Liver (tissue), 3 donors: ENCODE data around the gene TRIM7.

Experiments used
- ATF3 ChIP-seq: IDR thresholded peaks from 2 replicates; pipeline ENCODE4 v1.6.1; 2016; ENCODE audit warnings: antibody characterized with exemption
- EGR1 ChIP-seq, 2 donors: IDR thresholded peaks; 2 replicates each; pipeline ENCODE4 v1.6.1; 2016 to 2018; ENCODE audit warnings: antibody characterized with exemption in 2 of 2, low read depth in 2 of 2
- GABPA ChIP-seq, 2 donors: IDR thresholded peaks in 1 of 2; conservative IDR thresholded peaks in 1 of 2; 2 replicates each; pipeline ENCODE4 v1.6.1; 2016; ENCODE audit warnings: antibody characterized with exemption in 2 of 2, mild to moderate bottlenecking in 1 of 2, moderate library complexity in 1 of 2
- HNF4A ChIP-seq, 2 donors: conservative IDR thresholded peaks; 2 replicates each; pipeline ENCODE4 v1.6.1; 2016; ENCODE audit warnings: antibody characterized with exemption in 2 of 2, mild to moderate bottlenecking in 2 of 2
- HNF4G ChIP-seq: IDR thresholded peaks from 2 replicates; pipeline ENCODE4 v1.6.1; 2016; ENCODE audit warnings: antibody characterized with exemption
- JUND ChIP-seq, 2 donors: IDR thresholded peaks; 2 replicates each; pipeline ENCODE4 v1.6.1; 2016; ENCODE audit warnings: antibody characterized with exemption in 2 of 2
- RAD21 ChIP-seq, 2 donors: IDR thresholded peaks; 2 replicates each; pipeline ENCODE4 v1.6.1; 2016; ENCODE audit warnings: antibody characterized with exemption in 2 of 2, mild to moderate bottlenecking in 2 of 2
- REST ChIP-seq: IDR thresholded peaks from 2 replicates; pipeline ENCODE4 v1.6.1; 2016; ENCODE audit warnings: antibody characterized with exemption, mild to moderate bottlenecking
- SP1 ChIP-seq: IDR thresholded peaks from 2 replicates; pipeline ENCODE4 v1.6.1; 2018; ENCODE audit warnings: antibody characterized with exemption, mild to moderate bottlenecking
- TAF1 ChIP-seq: conservative IDR thresholded peaks from 2 replicates; pipeline ENCODE4 v1.6.1; 2016; ENCODE audit warnings: antibody characterized with exemption, mild to moderate bottlenecking
- YY1 ChIP-seq: IDR thresholded peaks from 2 replicates; pipeline ENCODE4 v1.6.1; 2016; ENCODE audit warnings: antibody characterized with exemption, mild to moderate bottlenecking
- TF ChIP-seq, protein P1 (sequence below): fragments of 150-350 bp; IDR thresholded peaks from 2 replicates; pipeline ENCODE4 v1.5.1; 2017; ENCODE audit warnings: improper control_type of control experiment, low read depth, low read length; ENCODE audit not compliant: missing input control
- TF ChIP-seq, protein P2 (sequence below): IDR thresholded peaks from 2 replicates; pipeline ENCODE4 v1.6.1; 2016; ENCODE audit warnings: antibody characterized with exemption
- TF ChIP-seq, protein P3 (sequence below): IDR thresholded peaks from 2 replicates; pipeline ENCODE4 v1.6.1; 2016; ENCODE audit warnings: antibody characterized with exemption
- donor health status: healthy.
- donor health status: healthy.

DNA sequence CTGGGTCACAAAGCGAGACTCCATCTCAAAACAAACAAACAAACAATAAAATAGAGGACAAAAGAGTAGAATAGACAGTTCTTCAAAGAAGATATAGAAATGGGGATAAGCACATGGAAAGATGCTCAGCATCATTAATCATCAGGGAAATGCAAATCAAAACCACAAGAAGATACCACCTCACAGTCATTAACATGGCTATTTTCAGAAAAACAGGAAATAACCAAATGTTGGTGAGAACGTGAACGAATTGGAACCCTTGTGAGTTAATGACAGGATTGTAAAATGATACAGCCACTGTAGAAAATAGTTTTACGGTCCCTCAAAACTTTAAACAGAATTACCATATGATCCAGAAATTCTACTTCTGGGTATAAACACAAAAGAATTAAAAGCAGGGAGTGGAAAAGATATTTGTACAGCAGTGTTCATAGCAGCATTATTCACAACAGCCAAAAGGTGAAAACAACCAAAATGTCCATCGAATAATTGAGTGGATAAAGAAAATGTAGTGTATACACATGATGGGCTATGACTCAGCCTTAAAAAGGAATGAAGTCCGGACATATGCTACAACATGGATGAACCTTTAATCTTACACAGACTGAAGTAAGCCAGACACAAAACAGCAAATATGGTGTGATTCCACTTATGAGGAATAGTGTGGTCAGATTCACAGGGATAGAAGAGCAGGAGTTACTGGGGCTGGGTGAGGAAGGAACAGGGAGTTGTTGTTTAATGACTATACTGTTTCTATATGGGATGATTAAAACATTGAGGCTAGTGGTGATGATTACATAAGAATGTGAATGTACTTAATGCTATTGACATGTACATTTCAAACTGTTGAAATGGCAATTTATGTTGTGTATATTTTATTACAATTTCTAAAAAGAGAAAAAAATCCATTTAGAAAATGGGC, 37.9 kb downstream of the TRIM7 start:
- TF ChIP-seq, protein P1, sequence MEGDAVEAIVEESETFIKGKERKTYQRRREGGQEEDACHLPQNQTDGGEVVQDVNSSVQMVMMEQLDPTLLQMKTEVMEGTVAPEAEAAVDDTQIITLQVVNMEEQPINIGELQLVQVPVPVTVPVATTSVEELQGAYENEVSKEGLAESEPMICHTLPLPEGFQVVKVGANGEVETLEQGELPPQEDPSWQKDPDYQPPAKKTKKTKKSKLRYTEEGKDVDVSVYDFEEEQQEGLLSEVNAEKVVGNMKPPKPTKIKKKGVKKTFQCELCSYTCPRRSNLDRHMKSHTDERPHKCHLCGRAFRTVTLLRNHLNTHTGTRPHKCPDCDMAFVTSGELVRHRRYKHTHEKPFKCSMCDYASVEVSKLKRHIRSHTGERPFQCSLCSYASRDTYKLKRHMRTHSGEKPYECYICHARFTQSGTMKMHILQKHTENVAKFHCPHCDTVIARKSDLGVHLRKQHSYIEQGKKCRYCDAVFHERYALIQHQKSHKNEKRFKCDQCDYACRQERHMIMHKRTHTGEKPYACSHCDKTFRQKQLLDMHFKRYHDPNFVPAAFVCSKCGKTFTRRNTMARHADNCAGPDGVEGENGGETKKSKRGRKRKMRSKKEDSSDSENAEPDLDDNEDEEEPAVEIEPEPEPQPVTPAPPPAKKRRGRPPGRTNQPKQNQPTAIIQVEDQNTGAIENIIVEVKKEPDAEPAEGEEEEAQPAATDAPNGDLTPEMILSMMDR = no peak
- TF ChIP-seq, protein P2, sequence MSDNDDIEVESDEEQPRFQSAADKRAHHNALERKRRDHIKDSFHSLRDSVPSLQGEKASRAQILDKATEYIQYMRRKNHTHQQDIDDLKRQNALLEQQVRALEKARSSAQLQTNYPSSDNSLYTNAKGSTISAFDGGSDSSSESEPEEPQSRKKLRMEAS = no peak
- TF ChIP-seq TAF1 (no peak), EGR1 (IDR thresholded peaks at IDR 0.05; ENCODE audit: low read depth in 2 of 2) (no peak), REST (no peak), HNF4A (conservative IDR thresholded peaks at IDR 0.05) (no peak), SP1 (no peak), JUND (IDR thresholded peaks at IDR 0.05) (no peak), RAD21 (IDR thresholded peaks at IDR 0.05) (no peak), GABPA (IDR thresholded peaks at IDR 0.05 in 1 of 2, conservative IDR thresholded peaks at IDR 0.05 in 1 of 2) (no peak), ATF3 (no peak), YY1 (no peak), HNF4G (no peak)
- TF ChIP-seq, protein P3, sequence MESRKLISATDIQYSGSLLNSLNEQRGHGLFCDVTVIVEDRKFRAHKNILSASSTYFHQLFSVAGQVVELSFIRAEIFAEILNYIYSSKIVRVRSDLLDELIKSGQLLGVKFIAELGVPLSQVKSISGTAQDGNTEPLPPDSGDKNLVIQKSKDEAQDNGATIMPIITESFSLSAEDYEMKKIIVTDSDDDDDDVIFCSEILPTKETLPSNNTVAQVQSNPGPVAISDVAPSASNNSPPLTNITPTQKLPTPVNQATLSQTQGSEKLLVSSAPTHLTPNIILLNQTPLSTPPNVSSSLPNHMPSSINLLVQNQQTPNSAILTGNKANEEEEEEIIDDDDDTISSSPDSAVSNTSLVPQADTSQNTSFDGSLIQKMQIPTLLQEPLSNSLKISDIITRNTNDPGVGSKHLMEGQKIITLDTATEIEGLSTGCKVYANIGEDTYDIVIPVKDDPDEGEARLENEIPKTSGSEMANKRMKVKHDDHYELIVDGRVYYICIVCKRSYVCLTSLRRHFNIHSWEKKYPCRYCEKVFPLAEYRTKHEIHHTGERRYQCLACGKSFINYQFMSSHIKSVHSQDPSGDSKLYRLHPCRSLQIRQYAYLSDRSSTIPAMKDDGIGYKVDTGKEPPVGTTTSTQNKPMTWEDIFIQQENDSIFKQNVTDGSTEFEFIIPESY = no peak
